Naive thymus-derived CD4-positive, alpha-beta T cell (primary cell): ENCODE results near the gene MMP17. TPM values are rescaled to one million over a fixed set of nuclear protein-coding genes. Genes with fewer than 3 reads are reported as not detected.

Experiments used
- ATAC-seq: fragments of 150-1000 bp; cut with Tn5 transposase; 2 replicates; pipeline ENCODE4 v1.10.0; 2021; ENCODE audit warnings: mild to moderate bottlenecking, moderate library complexity
- CTCF ChIA-PET: fragments of 350-600 bp; sonication (Branson Sonifier 250); formaldehyde crosslinking; loops from one replicate; lab custom pipeline; 2021; ENCODE audit warnings: antibody characterized with exemption; lab: Charles Lee
- POLR2A ChIA-PET: fragments of 350-600 bp; sonication (Branson Sonifier 250); formaldehyde crosslinking; loops from one replicate; lab custom pipeline; 2021; ENCODE audit warnings: antibody characterized with exemption, inconsistent platforms; lab: Charles Lee
- DNase-seq, 9 donors: peaks; one replicate each; pipeline versions ENCODE4 v3.0.0 to v3.0.0-alpha.2; 2020 to 2022; ENCODE audit warnings: mixed read lengths in 1 of 9
- H3K27ac ChIP-seq: one replicate; pipeline ENCODE4 v1.7.0; 2013; ENCODE audit warnings: mild to moderate bottlenecking, low read depth, low read length, moderate library complexity
- H3K27me3 ChIP-seq, 2 donors: one replicate each; pipeline ENCODE4 v1.7.0; 2013; ENCODE audit warnings: low read length in 2 of 2, mild to moderate bottlenecking in 2 of 2, moderate library complexity in 2 of 2; ENCODE audit not compliant: control insufficient read depth in 2 of 2, insufficient read depth in 2 of 2
- H3K36me3 ChIP-seq, 3 experiments: 1 replicate in 2 of 3; 2 replicates in 1 of 3; pipeline ENCODE4 v1.7.0; 2013; ENCODE audit warnings: low read length in 3 of 3, mild to moderate bottlenecking in 3 of 3, moderate library complexity in 1 of 3; ENCODE audit not compliant: insufficient read depth in 3 of 3, control insufficient read depth in 2 of 3
- H3K4me1 ChIP-seq, 2 donors: one replicate each; pipeline ENCODE4 v1.7.0; 2013; ENCODE audit warnings: low read length in 2 of 2, mild to moderate bottlenecking in 2 of 2, moderate library complexity in 1 of 2; ENCODE audit not compliant: control insufficient read depth in 2 of 2, insufficient read depth in 2 of 2
- H3K4me3 ChIP-seq: 2 replicates; pipeline ENCODE4 v1.7.0; 2013; ENCODE audit warnings: mild to moderate bottlenecking, low read length
- H3K9me3 ChIP-seq, 3 experiments: 1 replicate in 2 of 3; 2 replicates in 1 of 3; pipeline ENCODE4 v1.7.0; 2013; ENCODE audit warnings: low read length in 3 of 3; ENCODE audit not compliant: control insufficient read depth in 2 of 3
- H3K27ac Mint-ChIP-seq, 9 donors: one replicate each; pipeline ENCODE4 v1.8.0; 2020 to 2022; ENCODE audit warnings: mixed read lengths in 9 of 9, mild to moderate bottlenecking in 8 of 9, moderate library complexity in 5 of 9, inconsistent platforms in 2 of 9
- H3K27me3 Mint-ChIP-seq, 5 donors: one replicate each; pipeline ENCODE4 v1.8.0; 2021 to 2022; ENCODE audit warnings: mixed read lengths in 5 of 5, mild to moderate bottlenecking in 1 of 5
- H3K36me3 Mint-ChIP-seq, 5 donors: one replicate each; pipeline ENCODE4 v1.8.0; 2020 to 2022; ENCODE audit warnings: mixed read lengths in 5 of 5, mild to moderate bottlenecking in 3 of 5, inconsistent platforms in 1 of 5
- H3K4me1 Mint-ChIP-seq, 7 donors: one replicate each; pipeline ENCODE4 v1.8.0; 2020 to 2022; ENCODE audit warnings: mixed read lengths in 7 of 7, mild to moderate bottlenecking in 3 of 7, inconsistent platforms in 1 of 7
- H3K4me3 Mint-ChIP-seq, 10 donors: one replicate each; pipeline ENCODE4 v1.8.0; 2020 to 2022; ENCODE audit warnings: mild to moderate bottlenecking in 10 of 10, mixed read lengths in 10 of 10, moderate library complexity in 6 of 10, inconsistent platforms in 2 of 10
- H3K9me3 Mint-ChIP-seq, 11 donors: one replicate each; pipeline ENCODE4 v1.8.0; 2020 to 2022; ENCODE audit warnings: mixed read lengths in 11 of 11, mild to moderate bottlenecking in 4 of 11, inconsistent platforms in 1 of 11, moderate library complexity in 1 of 11
- intact Hi-C, 2 donors: fragments of 100-400 bp; cut with micrococcal nuclease; formaldehyde crosslinking; loops; one replicate each; pipeline ENCODE4 v1.15.1; 2023
- polyA plus RNA-seq, 2 donors: library from polyadenylated mRNA; unstranded; fragments of 300-500 nt; fragmentation: Illumina TruSeq; gene quantifications; one replicate each; pipeline ENCODE4 v1.2.3, GENCODE V29; 2021
- total RNA-seq, 6 experiments: library from RNA in 5 of 6; stranded (reverse) in 5 of 6; gene quantifications; 1 replicate in 5 of 6; 2 replicates in 1 of 6; pipeline ENCODE4 v1.2.3 and lab custom pipeline; 2021 to 2026

MMP17 gene
- total and polyA plus RNA-seq, 7 experiments from 2014 or later = 1.1 to 9.3 TPM; not detected in 5

DNA sequence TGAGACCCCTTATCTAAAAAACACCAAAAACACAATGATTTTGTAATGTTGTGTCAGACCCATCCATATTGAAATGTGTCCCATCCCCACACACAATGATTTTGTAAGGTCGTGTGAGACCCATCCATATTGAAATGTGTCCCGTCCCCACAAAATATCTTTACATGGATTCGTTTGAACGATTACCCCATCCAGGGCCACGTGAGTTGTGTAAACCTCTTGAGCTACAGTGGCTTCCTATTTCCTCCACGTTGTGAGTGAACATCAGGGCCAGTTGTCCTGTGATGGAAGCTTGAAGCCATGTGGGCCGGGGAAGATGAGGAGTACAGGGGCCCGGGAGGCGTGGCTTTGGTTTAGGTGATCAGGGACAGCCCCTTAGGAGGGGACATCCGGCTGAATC is 39.3 kb downstream of the MMP17 start:
- Mint-ChIP-seq H3K4me1 (peaks cover 0 to 5% (median 0%) of the 10 kb centered on the region in 7 donors), H3K27ac (no peak overlapping the region), H3K4me3 (peak overlapping the region in 1 of 10 donors; percentile 51), H3K36me3 (no peaks in the 10 kb centered on the region), H3K9me3 (no peaks in the 10 kb centered on the region), H3K27me3 (peaks cover 0 to 4% (median 0%) of the 10 kb centered on the region in 5 donors)
- intact Hi-C loops = no loop called here
- ATAC-seq (no peak), DNase-seq (no peak)
- Histone ChIP-seq H3K4me1 (no peaks in the 10 kb centered on the region), H3K36me3 (no peaks in the 10 kb centered on the region), H3K4me3 (no peak overlapping the region), H3K27me3 (no peaks in the 10 kb centered on the region), H3K27ac (no peak overlapping the region), H3K9me3 (no peaks in the 10 kb centered on the region)
- POLR2A ChIA-PET = no interaction called here
- CTCF ChIA-PET = no interaction called here

GRCh38 chr12:131867891-131868675 is 39.9 kb downstream of the MMP17 start:
- H3K4me3 ChIP-seq = no peak overlapping the region
- no peaks in the 10 kb centered on the region for H3K9me3 ChIP-seq
- no peaks in the 10 kb centered on the region for H3K27me3 ChIP-seq
- CTCF ChIA-PET = no interaction called here
- no peak overlapping the region for H3K27ac ChIP-seq
- Mint-ChIP-seq H3K9me3 (peaks cover 0 to 2% (median 0%) of the 10 kb centered on the region in 11 donors), H3K36me3 (peaks cover 0 to under 1% (median 0%) of the 10 kb centered on the region in 5 donors), H3K4me1 (peaks cover 0 to 7% (median 0%) of the 10 kb centered on the region in 7 donors), H3K27me3 (peaks cover 0 to 4% (median 0%) of the 10 kb centered on the region in 5 donors), H3K27ac (no peak overlapping the region), H3K4me3 (peak overlapping the region in 1 of 10 donors; percentile 51)
- ATAC-seq (no peak), DNase-seq (no peak)
- POLR2A ChIA-PET = no interaction called here
- intact Hi-C loops = no loop called here
- H3K36me3 ChIP-seq = no peaks in the 10 kb centered on the region
- H3K4me1 ChIP-seq = no peaks in the 10 kb centered on the region

- Mint-ChIP-seq H3K4me1 (peaks cover 0 to 7% (median 0%) of the 10 kb centered on the region in 7 donors), H3K27ac (no peak overlapping the region), H3K36me3 (peaks cover 0 to 7% (median 3%) of the 10 kb centered on the region in 5 donors), H3K27me3 (peaks cover 0 to 4% (median 0%) of the 10 kb centered on the region in 5 donors), H3K4me3 (no peak overlapping the region), H3K9me3 (peaks cover 0 to 17% (median 4%) of the 10 kb centered on the region in 11 donors)
- H3K4me1 ChIP-seq = no peaks in the 10 kb centered on the region
- no peaks in the 10 kb centered on the region for H3K36me3 ChIP-seq
- no peak overlapping the region for H3K4me3 ChIP-seq
- intact Hi-C loops = no loop called here
- H3K27me3 ChIP-seq = no peaks in the 10 kb centered on the region
- no peak overlapping the region for H3K27ac ChIP-seq
- DNase-seq (no peak), ATAC-seq (no peak)
- no peaks in the 10 kb centered on the region for H3K9me3 ChIP-seq
- CTCF ChIA-PET = no interaction called here
- POLR2A ChIA-PET = no interaction called here
These were observed 41.8 kb downstream of the MMP17 start for GRCh38 chr12:131869871-131870418.

GRCh38 chr12:131871677-131872076 is 43.5 kb downstream of the MMP17 start:
- Histone ChIP-seq H3K27me3 (no peaks in the 10 kb centered on the region), H3K27ac (no peak overlapping the region), H3K9me3 (no peaks in the 10 kb centered on the region), H3K4me1 (no peaks in the 10 kb centered on the region), H3K4me3 (no peak overlapping the region), H3K36me3 (no peaks in the 10 kb centered on the region)
- no peak for DNase-seq
- H3K36me3 Mint-ChIP-seq = peaks cover 0 to 7% (median 3%) of the 10 kb centered on the region in 5 donors
- peaks cover 0 to 4% (median 0%) of the 10 kb centered on the region in 5 donors for H3K27me3 Mint-ChIP-seq
- H3K4me3 Mint-ChIP-seq = no peak overlapping the region
- no peak overlapping the region for H3K27ac Mint-ChIP-seq
- intact Hi-C loops = no loop called here
- ChIA-PET CTCF (no interaction called here), POLR2A (no interaction called here)
- ATAC-seq = no peak
- H3K9me3 Mint-ChIP-seq = peaks cover 0 to 17% (median 4%) of the 10 kb centered on the region in 11 donors
- H3K4me1 Mint-ChIP-seq = peaks cover 0 to 7% (median 0%) of the 10 kb centered on the region in 7 donors

DNA sequence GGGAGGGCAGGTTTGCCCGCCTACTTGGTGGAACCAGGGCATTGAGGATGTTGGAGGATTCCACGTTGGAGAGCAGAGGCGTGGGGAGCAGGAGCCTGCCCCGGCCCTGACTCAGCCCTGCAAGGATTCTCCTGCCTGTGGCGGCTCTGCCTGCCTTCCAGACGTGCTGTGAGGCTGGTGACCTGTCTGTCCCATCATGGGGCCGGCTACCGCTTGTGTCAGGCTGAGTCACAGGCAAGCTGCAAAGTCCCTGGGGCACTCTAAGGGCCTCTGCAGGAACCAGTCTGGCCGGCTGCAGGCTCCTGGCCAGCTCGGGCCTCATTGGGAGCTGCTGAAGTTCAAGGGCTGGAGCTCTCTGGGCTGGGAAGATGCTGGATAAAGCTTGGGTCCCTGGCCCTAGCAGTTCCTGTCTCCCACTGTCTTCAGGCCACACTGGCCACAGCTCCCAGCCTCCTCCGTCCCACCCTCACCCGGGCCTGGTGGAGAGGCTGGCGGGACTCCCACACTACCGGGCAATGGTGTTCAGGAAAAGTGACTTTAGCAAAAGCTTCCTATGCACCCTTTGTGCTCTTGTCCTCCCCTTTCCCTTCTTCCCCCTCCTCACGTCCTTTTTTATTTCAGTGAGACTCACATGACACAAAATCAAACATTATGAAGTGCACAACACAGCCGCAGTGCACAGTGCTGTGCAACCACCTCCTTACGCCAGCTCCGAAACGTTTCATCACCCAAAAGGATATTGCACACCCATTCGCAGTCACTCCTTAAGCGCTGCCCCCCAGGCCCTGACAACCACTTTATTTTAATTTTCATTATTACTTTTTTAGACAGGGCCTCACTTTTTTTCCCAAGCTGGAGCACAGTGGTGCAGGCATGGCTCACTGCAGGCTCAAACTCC is 44.2 kb downstream of the MMP17 start:
- Mint-ChIP-seq H3K27ac (no peak overlapping the region), H3K27me3 (peaks cover 0 to 4% (median 0%) of the 10 kb centered on the region in 5 donors), H3K36me3 (peaks cover 0 to 7% (median 3%) of the 10 kb centered on the region in 5 donors), H3K4me3 (no peak overlapping the region), H3K4me1 (peaks cover 0 to 7% (median 0%) of the 10 kb centered on the region in 7 donors), H3K9me3 (peaks cover 0 to 17% (median 4%) of the 10 kb centered on the region in 11 donors)
- H3K4me3 ChIP-seq = no peak overlapping the region
- POLR2A ChIA-PET = no interaction called here
- intact Hi-C loops = no loop called here
- peak; percentile 85 for ATAC-seq
- no peaks in the 10 kb centered on the region for H3K27me3 ChIP-seq
- H3K4me1 ChIP-seq = no peaks in the 10 kb centered on the region
- H3K36me3 ChIP-seq = no peaks in the 10 kb centered on the region
- CTCF ChIA-PET = no interaction called here
- no peak for DNase-seq
- no peak overlapping the region for H3K27ac ChIP-seq
- no peaks in the 10 kb centered on the region for H3K9me3 ChIP-seq

GRCh38 chr12:131873293-131873692 is 45.1 kb downstream of the MMP17 start:
- Histone ChIP-seq H3K4me1 (no peaks in the 10 kb centered on the region), H3K4me3 (no peak overlapping the region), H3K36me3 (no peaks in the 10 kb centered on the region), H3K27me3 (no peaks in the 10 kb centered on the region), H3K27ac (no peak overlapping the region), H3K9me3 (no peaks in the 10 kb centered on the region)
- Mint-ChIP-seq H3K4me3 (no peak overlapping the region), H3K36me3 (peaks cover 0 to 7% (median 3%) of the 10 kb centered on the region in 5 donors), H3K4me1 (peaks cover 0 to 7% (median 0%) of the 10 kb centered on the region in 7 donors), H3K9me3 (peaks cover 0 to 17% (median 4%) of the 10 kb centered on the region in 11 donors), H3K27me3 (peaks cover 0 to 4% (median 0%) of the 10 kb centered on the region in 5 donors), H3K27ac (no peak overlapping the region)
- intact Hi-C loops = no loop called here
- ChIA-PET CTCF (interaction anchor here (0.9 kb wide), 1 partner anchor 29 kb away, joined by 3 read pairs; no protein-coding TSS in a partner anchor), POLR2A (no interaction called here)
- ATAC-seq = no peak
- DNase-seq = no peak
